Measurements from ENCODE around the gene OTX2.

The OTX2 gene

GRCh38 chr14:56810147-56810719, at the start of gene OTX2:
TSS of gene OTX2 (minus strand) at chr14:56810479. CDS start at chr14:56805456, 5,023 bp downstream.
- no peak for DNase-seq (ENCODE audit: insufficient read length, low spot score)
- no peak for FAIRE-seq

GRCh38 chr14:56858422-56858821, 48.1 kb upstream of the OTX2 start:
- DNase-seq (ENCODE audit: insufficient read length, low spot score): no peak
- TF ChIP-seq POLR2A (IDR thresholded peaks at IDR 0.05; ENCODE audit: low read depth, low read length): no peak
- no peak for FAIRE-seq

More at GRCh38 chr14:56810147-56810719, at the start of gene OTX2:
- no peak for TF ChIP-seq POLR2A (IDR thresholded peaks at IDR 0.05; ENCODE audit: low read depth, low read length)

- no peak for FAIRE-seq
- no peak for TF ChIP-seq POLR2A (IDR thresholded peaks at IDR 0.05; ENCODE audit: low read depth, low read length)
- DNase-seq (ENCODE audit: insufficient read length, low spot score): no peak
Observed at GRCh38 chr14:56857216-56857615, 46.9 kb upstream of the OTX2 start.

GRCh38 chr14:56855891-56856461, 45.7 kb upstream of the OTX2 start:
- no peak for TF ChIP-seq POLR2A (IDR thresholded peaks at IDR 0.05; ENCODE audit: low read depth, low read length)
- no peak for FAIRE-seq
- no peak for DNase-seq (ENCODE audit: insufficient read length, low spot score)

GRCh38 chr14:56854325-56854724, 44.0 kb upstream of the OTX2 start:
- no peak for TF ChIP-seq POLR2A (IDR thresholded peaks at IDR 0.05; ENCODE audit: low read depth, low read length)
- no peak for FAIRE-seq
- DNase-seq (ENCODE audit: insufficient read length, low spot score): no peak

GRCh38 chr14:56846970-56847930, 37.0 kb upstream of the OTX2 start:
- no peak for TF ChIP-seq POLR2A (IDR thresholded peaks at IDR 0.05; ENCODE audit: low read depth, low read length)
- FAIRE-seq (no peak), DNase-seq (ENCODE audit: insufficient read length, low spot score) (no peak)

- FAIRE-seq (no peak), DNase-seq (ENCODE audit: insufficient read length, low spot score) (no peak)
- no peak for TF ChIP-seq POLR2A (IDR thresholded peaks at IDR 0.05; ENCODE audit: low read depth, low read length)
Observed at GRCh38 chr14:56844406-56845002, 34.2 kb upstream of the OTX2 start.

- FAIRE-seq: no peak
- TF ChIP-seq POLR2A (IDR thresholded peaks at IDR 0.05; ENCODE audit: low read depth, low read length): no peak
- no peak for DNase-seq (ENCODE audit: insufficient read length, low spot score)
Observed at GRCh38 chr14:56841611-56842010, 31.3 kb upstream of the OTX2 start.

- DNase-seq (ENCODE audit: insufficient read length, low spot score) (no peak), FAIRE-seq (no peak)
- TF ChIP-seq POLR2A (IDR thresholded peaks at IDR 0.05; ENCODE audit: low read depth, low read length): no peak
Observed at GRCh38 chr14:56840221-56840620, 29.9 kb upstream of the OTX2 start.

GRCh38 chr14:56829151-56829550, 18.9 kb upstream of the OTX2 start:
- no peak for TF ChIP-seq POLR2A (IDR thresholded peaks at IDR 0.05; ENCODE audit: low read depth, low read length)
- no peak for FAIRE-seq
- no peak for DNase-seq (ENCODE audit: insufficient read length, low spot score)

- DNase-seq (ENCODE audit: insufficient read length, low spot score) (no peak), FAIRE-seq (no peak)
- no peak for TF ChIP-seq POLR2A (IDR thresholded peaks at IDR 0.05; ENCODE audit: low read depth, low read length)
Observed at GRCh38 chr14:56826214-56826613, 15.9 kb upstream of the OTX2 start.

GRCh38 chr14:56821805-56822610, 11.7 kb upstream of the OTX2 start:
- FAIRE-seq: no peak
- no peak for TF ChIP-seq POLR2A (IDR thresholded peaks at IDR 0.05; ENCODE audit: low read depth, low read length)
- no peak for DNase-seq (ENCODE audit: insufficient read length, low spot score)

GRCh38 chr14:56821177-56821576, 10.9 kb upstream of the OTX2 start:
- TF ChIP-seq POLR2A (IDR thresholded peaks at IDR 0.05; ENCODE audit: low read depth, low read length): no peak
- FAIRE-seq (no peak), DNase-seq (ENCODE audit: insufficient read length, low spot score) (no peak)

Measured in H54 (cell line).